Thyroid gland (tissue), 4 donors: Measurements from ENCODE around the gene CCDC187.

Source experiments
- CTCF ChIP-seq, 6 experiments: fragments of 200-600 bp in 3 of 6; fragments of 450-650 bp in 3 of 6; sonication (generic) in 3 of 6; IDR thresholded peaks; one replicate each; pipeline ENCODE4 v1.5.1; 2016 to 2019; ENCODE audit warnings: antibody characterized with exemption in 6 of 6, mild to moderate bottlenecking in 2 of 6, inconsistent platforms in 1 of 6, moderate library complexity in 1 of 6
- POLR2A ChIP-seq, 2 donors: fragments of 450-650 bp; IDR thresholded peaks; one replicate each; pipeline ENCODE4 v1.6.1; 2017; ENCODE audit warnings: antibody characterized with exemption in 2 of 2, mild to moderate bottlenecking in 2 of 2, moderate library complexity in 1 of 2

GRCh38 chr9:136305804-136306203, 1.9 kb upstream of the CCDC187 start:
- TF ChIP-seq CTCF (IDR thresholded peaks at IDR 0.05): no peak
- no peak for TF ChIP-seq POLR2A (IDR thresholded peaks at IDR 0.05)
